H1 (cell line): ENCODE data around the gene ARHGAP26. TPM values are rescaled to one million over a fixed set of nuclear protein-coding genes. Genes with fewer than 3 reads are reported as not detected.

ENCODE experiments used
- CTCF ChIA-PET: fragments of 300-600 bp; sonication (Branson Sonifier 250); formaldehyde crosslinking; loops from one replicate; lab custom pipeline; 2021; ENCODE audit not compliant: partially characterized antibody; lab: Charles Lee
- POLR2A ChIA-PET: fragments of 300-600 bp; sonication (Branson Sonifier 250); formaldehyde crosslinking; loops from one replicate; lab custom pipeline; 2021; ENCODE audit warnings: inconsistent platforms; ENCODE audit not compliant: partially characterized antibody; lab: Charles Lee
- DNase-seq, 2 experiments: peaks; one replicate each; pipeline versions ENCODE4 v3.0.0 to v3.0.0-alpha.2; 2010 to 2022; ENCODE audit warnings: low spot score in 2 of 2, low read depth in 1 of 2, mixed read lengths in 1 of 2
- FAIRE-seq: peaks from 2 replicates; lab custom pipeline; 2011; peaks lifted over from hg19 to GRCh38; lab: Jason Lieb, UNC
- H2AFZ ChIP-seq: 2 replicates; pipeline ENCODE4 v1.8.1; 2012; ENCODE audit warnings: low read length, inconsistent platforms
- H2AK5ac ChIP-seq: 2 replicates; pipeline ENCODE4 v1.6.1; 2013; ENCODE audit warnings: low read depth, low read length
- H2BK120ac ChIP-seq: replicated peaks from 2 replicates; pipeline ENCODE3; 2013; ENCODE audit warnings: low read depth, low read length, inconsistent platforms
- H2BK12ac ChIP-seq: 2 replicates; pipeline ENCODE4 v1.6.1; 2013; ENCODE audit warnings: low read depth, low read length
- H2BK15ac ChIP-seq: 2 replicates; pipeline ENCODE4 v1.6.1; 2013; ENCODE audit warnings: low read length
- H2BK20ac ChIP-seq: 2 replicates; pipeline ENCODE4 v1.6.1; 2013; ENCODE audit warnings: low read length
- H2BK5ac ChIP-seq: 2 replicates; pipeline ENCODE4 v1.6.1; 2013; ENCODE audit warnings: low read depth, low read length
- H3K14ac ChIP-seq: 2 replicates; pipeline ENCODE4 v1.6.1; 2013; ENCODE audit warnings: inconsistent platforms; ENCODE audit not compliant: insufficient read length
- H3K18ac ChIP-seq: 2 replicates; pipeline ENCODE4 v1.6.1; 2013; ENCODE audit warnings: low read length; ENCODE audit errors: extremely low read depth
- H3K23ac ChIP-seq: 2 replicates; pipeline ENCODE4 v1.6.1; 2013; ENCODE audit warnings: inconsistent platforms; ENCODE audit not compliant: insufficient read length
- H3K23me2 ChIP-seq: 2 replicates; pipeline ENCODE4 v1.6.1; 2013; ENCODE audit warnings: low read depth, low read length
- H3K27ac ChIP-seq: 2 replicates; pipeline ENCODE4 v1.6.1; 2011; ENCODE audit warnings: low read depth, low read length, inconsistent platforms
- H3K27me3 ChIP-seq, 4 experiments: replicated peaks in 1 of 4; 1 replicate in 1 of 4; 2 replicates in 3 of 4; pipeline versions ENCODE4 v1.6.1 to v1.8.1; 2011 to 2013; ENCODE audit warnings: low read length in 3 of 4, mild to moderate bottlenecking in 3 of 4, inconsistent platforms in 2 of 4, mixed read lengths in 2 of 4, moderate library complexity in 1 of 4; ENCODE audit not compliant: control insufficient read depth in 3 of 4, insufficient read depth in 3 of 4; ENCODE audit errors: extremely low read depth in 1 of 4
- H3K36me3 ChIP-seq, 4 experiments: 2 replicates each; pipeline versions ENCODE4 v1.6.1 to v1.8.1; 2011 to 2013; ENCODE audit warnings: mild to moderate bottlenecking in 4 of 4, low read length in 3 of 4, moderate library complexity in 2 of 4, control low read depth in 1 of 4, inconsistent platforms in 1 of 4; ENCODE audit not compliant: insufficient read depth in 4 of 4, control insufficient read depth in 2 of 4
- H3K4ac ChIP-seq: replicated peaks from 2 replicates; pipeline ENCODE3; 2013; ENCODE audit warnings: low read length, low read depth, mixed read lengths, inconsistent platforms; ENCODE audit not compliant: insufficient read length
- H3K4me1 ChIP-seq, 4 experiments: replicated peaks in 1 of 4; 1 replicate in 1 of 4; 2 replicates in 3 of 4; pipeline versions ENCODE4 v1.6.1 to v1.8.1; 2011 to 2013; ENCODE audit warnings: low read length in 3 of 4, inconsistent platforms in 2 of 4, mixed read lengths in 1 of 4; ENCODE audit not compliant: insufficient read depth in 4 of 4, control insufficient read depth in 3 of 4
- H3K4me2 ChIP-seq, 2 experiments: 2 replicates each; pipeline versions ENCODE4 v1.6.1 to v1.8.1; 2011 to 2013; ENCODE audit warnings: low read depth in 2 of 2, low read length in 2 of 2, control low read depth in 1 of 2, inconsistent platforms in 1 of 2, mild to moderate bottlenecking in 1 of 2; ENCODE audit not compliant: insufficient read depth in 1 of 2
- H3K4me3 ChIP-seq, 4 experiments: fragments of 200-600, 300-600 bp in 1 of 4; sonication (generic), shearing (Covaris generic), sonication (Bioruptor Twin) in 1 of 4; 2 replicates each; pipeline versions ENCODE4 v1.5.1 to v1.8.1; 2011 to 2016; ENCODE audit warnings: low read length in 4 of 4, low read depth in 3 of 4, control low read depth in 2 of 4, inconsistent platforms in 2 of 4, mild to moderate bottlenecking in 2 of 4, mixed read lengths in 1 of 4, moderate library complexity in 1 of 4; ENCODE audit not compliant: insufficient read depth in 2 of 4; ENCODE audit errors: extremely low read depth in 1 of 4
- H3K56ac ChIP-seq: replicated peaks from 2 replicates; pipeline ENCODE3; 2013; ENCODE audit warnings: low read depth, mild to moderate bottlenecking, mixed read lengths, low read length, inconsistent platforms; ENCODE audit not compliant: insufficient read length
- H3K79me1 ChIP-seq: 2 replicates; pipeline ENCODE4 v1.6.1; 2013; ENCODE audit warnings: low read depth, low read length, control low read depth
- H3K79me2 ChIP-seq, 2 experiments: 2 replicates each; pipeline versions ENCODE4 v1.6.1 to v1.8.1; 2012 to 2013; ENCODE audit warnings: low read length in 2 of 2, mild to moderate bottlenecking in 2 of 2, inconsistent platforms in 1 of 2; ENCODE audit not compliant: insufficient read depth in 2 of 2, control insufficient read depth in 1 of 2
- H3K9ac ChIP-seq, 4 experiments: replicated peaks in 1 of 4; 1 replicate in 1 of 4; 2 replicates in 3 of 4; pipeline versions ENCODE4 v1.6.1 to v1.8.1; 2011 to 2013; ENCODE audit warnings: low read depth in 3 of 4, low read length in 3 of 4, control low read depth in 2 of 4, mild to moderate bottlenecking in 2 of 4, moderate library complexity in 2 of 4, inconsistent platforms in 1 of 4; ENCODE audit errors: extremely low read depth in 1 of 4
- H3K9me3 ChIP-seq, 2 experiments: 2 replicates each; pipeline versions ENCODE4 v1.6.1 to v1.8.1; 2012 to 2013; ENCODE audit warnings: mild to moderate bottlenecking in 2 of 2, moderate library complexity in 2 of 2, control low read depth in 1 of 2, inconsistent platforms in 1 of 2, low read depth in 1 of 2, low read length in 1 of 2, mixed read lengths in 1 of 2; ENCODE audit not compliant: insufficient read depth in 2 of 2
- H4K20me1 ChIP-seq, 2 experiments: replicated peaks in 1 of 2; 2 replicates each; pipeline versions ENCODE3 to v1.8.1; 2011 to 2013; ENCODE audit warnings: inconsistent platforms in 2 of 2, low read length in 2 of 2, mild to moderate bottlenecking in 1 of 2; ENCODE audit not compliant: insufficient read depth in 2 of 2, control insufficient read depth in 1 of 2
- H4K5ac ChIP-seq: 2 replicates; pipeline ENCODE4 v1.6.1; 2013; ENCODE audit warnings: low read length, low read depth, mixed read lengths, inconsistent platforms; ENCODE audit not compliant: insufficient read length
- H4K8ac ChIP-seq: 2 replicates; pipeline ENCODE4 v1.8.0; 2013; ENCODE audit warnings: mild to moderate bottlenecking, moderate library complexity, low read length, inconsistent platforms; ENCODE audit not compliant: insufficient read depth; ENCODE audit errors: extremely low read depth
- H4K91ac ChIP-seq: replicated peaks from 2 replicates; pipeline ENCODE3; 2013; ENCODE audit warnings: low read length, mixed read lengths, inconsistent platforms; ENCODE audit not compliant: insufficient read length
- CBX8 ChIP-seq: fragments of 300-800, 300-1000 bp; sonication (generic); IDR thresholded peaks from 2 replicates; pipeline ENCODE4 v1.7.1; 2016; ENCODE audit warnings: low read depth, low read length, borderline replicate concordance
- EZH2 ChIP-seq: fragments of 200-600 bp; sonication (generic); IDR thresholded peaks from 2 replicates; pipeline ENCODE4 v1.7.1; 2012; ENCODE audit warnings: low read depth, mild to moderate bottlenecking, moderate library complexity, low read length, inconsistent platforms; ENCODE audit not compliant: severe bottlenecking
- JUN ChIP-seq: IDR thresholded peaks from 2 replicates; pipeline ENCODE4 v1.6.1; 2011; ENCODE audit warnings: low read depth, mild to moderate bottlenecking, improper control_type of control experiment, low read length
- KDM1A ChIP-seq: fragments of 200-600, 300-600 bp; sonication (generic); IDR thresholded peaks from 2 replicates; pipeline ENCODE4 v1.7.1; 2016; ENCODE audit warnings: mild to moderate bottlenecking, low read length, borderline replicate concordance
- SAP30 ChIP-seq: fragments of 300-600 bp; sonication (generic); IDR thresholded peaks from 2 replicates; pipeline ENCODE4 v1.7.1; 2012; ENCODE audit warnings: low read length, moderate library complexity, mild to moderate bottlenecking, inconsistent platforms; ENCODE audit not compliant: insufficient read depth, insufficient replicate concordance
- SP2 ChIP-seq: IDR thresholded peaks from 2 replicates; pipeline ENCODE4 v1.6.1; 2012; ENCODE audit warnings: mild to moderate bottlenecking, low read length, inconsistent platforms
- SP4 ChIP-seq: IDR thresholded peaks from 2 replicates; pipeline ENCODE4 v1.6.1; 2012; ENCODE audit warnings: low read length, inconsistent platforms
- SUZ12 ChIP-seq: fragments of 200-600 bp; sonication (generic); IDR thresholded peaks from 2 replicates; pipeline ENCODE4 v1.6.1; 2012; ENCODE audit warnings: mild to moderate bottlenecking, inconsistent platforms, low read length, moderate library complexity, mixed read lengths
- WGBS, 2 experiments: shearing (Covaris generic) in 1 of 2; methylation state at CpG; one replicate each; pipeline versions ENCODE4 v1.1.6 to v1.1.7; 2013 to 2015; ENCODE audit warnings: low lambda C conversion rate in 2 of 2, mixed read lengths in 2 of 2, inconsistent platforms in 1 of 2, low coverage in 1 of 2, missing lambda C conversion rate in 1 of 2; ENCODE audit not compliant: insufficient replicate concordance in 2 of 2, insufficient coverage in 1 of 2, insufficient read length in 1 of 2; ENCODE audit errors: extremely low coverage in 1 of 2, missing lambda C conversion rate in 1 of 2; 5-methylcytosine and 5-hydroxymethylcytosine counted together
- polyA plus RNA-seq, 7 experiments: library from polyadenylated mRNA; depleted of rRNA in 3 of 7; stranded (reverse) in 5 of 7; unstranded in 2 of 7; fragments of >200 nt in 5 of 7; fragments of 200-250 nt in 2 of 7; gene quantifications; 1 replicate in 5 of 7; 2 replicates in 1 of 7; 4 replicates in 1 of 7; pipeline versions ENCODE4 v1.2.1 to v1.2.3, GENCODE V29; 2011 to 2013; ENCODE audit warnings: missing spikeins in 2 of 7, mixed read lengths in 2 of 7
- total RNA-seq: library from RNA; stranded (reverse); fragmentation: NEBNext Ultra II Directional; extraction: Animal tissue kit (Norgen Biotek cat#: 25700); gene quantifications from 2 replicates; pipeline ENCODE4 v1.2.1, GENCODE V29; 2021
- TF ChIP-seq, protein P1 (sequence below), 3 experiments: IDR thresholded peaks; 1 replicate in 2 of 3; 2 replicates in 1 of 3; pipeline versions ENCODE4 v1.5.1 to v1.6.1; 2011; ENCODE audit warnings: low read length in 3 of 3, mild to moderate bottlenecking in 3 of 3, inconsistent platforms in 2 of 3, low read depth in 1 of 3, moderate library complexity in 1 of 3; ENCODE audit not compliant: insufficient read depth in 1 of 3; ENCODE audit errors: control extremely low read depth in 1 of 3

The ARHGAP26 gene
- total and polyA plus RNA-seq, 2 of the 8 experiments (the other 6 are each of a cell fraction or from before 2014, with no cell fraction given), result 7.1 to 24.8 TPM

DNA sequence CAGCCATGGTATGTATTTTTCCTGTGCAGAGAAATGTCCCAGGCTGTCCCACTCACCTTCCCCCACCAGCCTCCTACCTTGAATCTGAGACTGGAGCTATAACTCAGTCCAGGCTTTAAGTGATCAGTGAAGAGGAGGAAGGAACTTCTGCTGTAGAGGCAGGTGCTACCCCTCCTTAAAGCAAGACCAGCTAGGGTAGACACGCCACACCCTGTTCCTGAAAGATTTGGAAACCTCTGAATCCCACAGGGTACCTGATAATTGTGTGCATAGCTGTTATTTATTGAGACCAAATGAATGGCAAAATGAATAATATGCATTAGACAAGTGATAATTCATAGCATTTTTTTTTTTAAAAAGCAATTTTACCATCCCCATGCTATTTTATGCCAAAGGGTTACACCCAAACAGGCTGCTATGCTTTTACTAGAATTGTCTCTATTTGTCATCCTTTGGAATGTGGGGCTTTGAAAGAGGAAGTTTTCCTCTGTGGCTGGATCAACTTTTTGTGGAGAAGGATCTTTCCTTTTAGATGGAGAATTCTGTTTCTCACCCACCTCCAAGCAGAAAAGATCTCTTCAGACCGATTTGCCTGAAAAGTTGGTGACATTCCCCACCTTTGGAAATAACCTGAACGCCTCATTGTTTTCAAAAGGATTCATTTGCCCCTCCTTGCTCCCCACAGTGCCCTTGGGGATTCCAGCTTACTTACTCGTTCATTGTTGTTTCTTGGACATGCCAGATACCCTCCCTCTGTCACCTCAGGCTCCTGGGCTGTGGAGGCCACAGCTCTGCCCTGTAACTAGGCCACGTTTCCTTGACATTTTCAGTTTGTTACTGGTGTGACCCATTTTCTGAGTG, 384.6 kb downstream of the ARHGAP26 start:
- H3K4me2 ChIP-seq, result no peak overlapping the region
- H3K36me3 ChIP-seq, result no peaks in the 10 kb centered on the region; a peak in 1 of 8 replicates
- no peak overlapping the region for H3K14ac ChIP-seq
- H3K4me1 ChIP-seq, result peaks cover 0 to 4% (median 0%) of the 10 kb centered on the region in 4 experiments; a peak in 1 of 7 replicates
- no peak overlapping the region for H2AFZ ChIP-seq
- H3K23me2 ChIP-seq, result no peaks in the 10 kb centered on the region
- no peaks in the 10 kb centered on the region for H3K79me2 ChIP-seq
- H3K18ac ChIP-seq, result 0 out of 2 replicates have a peak overlapping the region, but pooled peaks have one; percentile 65
- no peak overlapping the region for H3K4ac ChIP-seq
- POLR2A ChIA-PET, result interaction anchor here (1.0 kb wide), 1 partner anchor 23 kb away, joined by 3 read pairs; no protein-coding TSS in a partner anchor
- no peaks in the 10 kb centered on the region for H4K20me1 ChIP-seq
- no peak overlapping the region for H3K4me3 ChIP-seq
- H4K91ac ChIP-seq, result no peak overlapping the region
- no peak for FAIRE-seq
- no peak overlapping the region for H4K8ac ChIP-seq
- no peak overlapping the region for H3K9ac ChIP-seq
- H2AK5ac ChIP-seq, result no peak overlapping the region; the same call in 1 of the 2 replicates
- no peak overlapping the region for H3K27ac ChIP-seq
- no peaks in the 10 kb centered on the region for H3K9me3 ChIP-seq
- H3K79me1 ChIP-seq, result no peaks in the 10 kb centered on the region; the same call in 1 of the 2 replicates
- no peaks in the 10 kb centered on the region for H3K27me3 ChIP-seq
- no peak overlapping the region for H3K56ac ChIP-seq
- 71% methylated on average over 5 of the region's 5 CpGs; no CpG with 5 or more reads in 1 of the 2 experiments for WGBS, 2 experiments
- DNase-seq, result peak in 1 of 2 experiments; percentile 5
- H2BK15ac ChIP-seq, result no peak overlapping the region
- no peak overlapping the region for H4K5ac ChIP-seq
- no peak overlapping the region for H2BK120ac ChIP-seq
- no peak overlapping the region for H2BK12ac ChIP-seq
- no peak overlapping the region for H2BK5ac ChIP-seq
- no peak overlapping the region for H3K23ac ChIP-seq
- CTCF ChIA-PET, result interaction anchor here (0.6 to 1.5 kb wide), 6 partner anchors 9 to 441 kb away, joined by 3 to 5 read pairs (median 3); no protein-coding TSS in a partner anchor
- no peak overlapping the region for H2BK20ac ChIP-seq
- TF ChIP-seq JUN (no peak), CBX8 (no peak), SAP30 (no peak), KDM1A (no peak), EZH2 (no peak), SUZ12 (no peak), SP2 (no peak), SP4 (no peak)
- TF ChIP-seq, protein P1, sequence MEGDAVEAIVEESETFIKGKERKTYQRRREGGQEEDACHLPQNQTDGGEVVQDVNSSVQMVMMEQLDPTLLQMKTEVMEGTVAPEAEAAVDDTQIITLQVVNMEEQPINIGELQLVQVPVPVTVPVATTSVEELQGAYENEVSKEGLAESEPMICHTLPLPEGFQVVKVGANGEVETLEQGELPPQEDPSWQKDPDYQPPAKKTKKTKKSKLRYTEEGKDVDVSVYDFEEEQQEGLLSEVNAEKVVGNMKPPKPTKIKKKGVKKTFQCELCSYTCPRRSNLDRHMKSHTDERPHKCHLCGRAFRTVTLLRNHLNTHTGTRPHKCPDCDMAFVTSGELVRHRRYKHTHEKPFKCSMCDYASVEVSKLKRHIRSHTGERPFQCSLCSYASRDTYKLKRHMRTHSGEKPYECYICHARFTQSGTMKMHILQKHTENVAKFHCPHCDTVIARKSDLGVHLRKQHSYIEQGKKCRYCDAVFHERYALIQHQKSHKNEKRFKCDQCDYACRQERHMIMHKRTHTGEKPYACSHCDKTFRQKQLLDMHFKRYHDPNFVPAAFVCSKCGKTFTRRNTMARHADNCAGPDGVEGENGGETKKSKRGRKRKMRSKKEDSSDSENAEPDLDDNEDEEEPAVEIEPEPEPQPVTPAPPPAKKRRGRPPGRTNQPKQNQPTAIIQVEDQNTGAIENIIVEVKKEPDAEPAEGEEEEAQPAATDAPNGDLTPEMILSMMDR (IDR thresholded peaks at IDR 0.05; ENCODE audit: control extremely low read depth in 1 of 3, insufficient read depth in 1 of 3, low read depth in 1 of 3, low read length in 3 of 3), result no peak
